Mesothelial cell of epicardium (in vitro differentiated cells): ENCODE data around the gene CCDC183. TPM values are rescaled to one million over a fixed set of nuclear protein-coding genes. Genes with fewer than 3 reads are reported as not detected.

Experiments
- DNase-seq, 2 experiments: peaks; one replicate each; pipeline ENCODE4 v3.0.0; 2021; ENCODE audit warnings: low spot score in 2 of 2; ENCODE audit not compliant: unreplicated experiment in 2 of 2
- H3K27ac Mint-ChIP-seq: 2 replicates; pipeline ENCODE4 v1.8.0; 2021; ENCODE audit warnings: mixed read lengths
- H3K27me3 Mint-ChIP-seq: 2 replicates; pipeline ENCODE4 v1.8.0; 2021; ENCODE audit warnings: low read depth, mixed read lengths
- H3K36me3 Mint-ChIP-seq: 2 replicates; pipeline ENCODE4 v1.8.0; 2021; ENCODE audit warnings: mixed read lengths
- H3K4me1 Mint-ChIP-seq: 2 replicates; pipeline ENCODE4 v1.8.0; 2021; ENCODE audit warnings: mixed read lengths
- H3K4me3 Mint-ChIP-seq: 2 replicates; pipeline ENCODE4 v1.8.0; 2021; ENCODE audit warnings: mild to moderate bottlenecking, moderate library complexity, mixed read lengths
- H3K9me3 Mint-ChIP-seq: 2 replicates; pipeline ENCODE4 v1.8.0; 2021; ENCODE audit warnings: mixed read lengths
- total RNA-seq: library from RNA; stranded (reverse); gene quantifications from 3 replicates; pipeline ENCODE4 v1.2.1, GENCODE V29; 2021
- TF ChIP-seq, protein P1 (sequence below): fragments of 200-600 bp; sonication (generic); IDR thresholded peaks from one replicate; pipeline ENCODE4 v1.5.0; 2021; ENCODE audit warnings: antibody characterized with exemption; ENCODE audit not compliant: unreplicated experiment

Gene CCDC183
- total RNA-seq, 1 donor from 2014 or later, result 25.1 TPM

DNA sequence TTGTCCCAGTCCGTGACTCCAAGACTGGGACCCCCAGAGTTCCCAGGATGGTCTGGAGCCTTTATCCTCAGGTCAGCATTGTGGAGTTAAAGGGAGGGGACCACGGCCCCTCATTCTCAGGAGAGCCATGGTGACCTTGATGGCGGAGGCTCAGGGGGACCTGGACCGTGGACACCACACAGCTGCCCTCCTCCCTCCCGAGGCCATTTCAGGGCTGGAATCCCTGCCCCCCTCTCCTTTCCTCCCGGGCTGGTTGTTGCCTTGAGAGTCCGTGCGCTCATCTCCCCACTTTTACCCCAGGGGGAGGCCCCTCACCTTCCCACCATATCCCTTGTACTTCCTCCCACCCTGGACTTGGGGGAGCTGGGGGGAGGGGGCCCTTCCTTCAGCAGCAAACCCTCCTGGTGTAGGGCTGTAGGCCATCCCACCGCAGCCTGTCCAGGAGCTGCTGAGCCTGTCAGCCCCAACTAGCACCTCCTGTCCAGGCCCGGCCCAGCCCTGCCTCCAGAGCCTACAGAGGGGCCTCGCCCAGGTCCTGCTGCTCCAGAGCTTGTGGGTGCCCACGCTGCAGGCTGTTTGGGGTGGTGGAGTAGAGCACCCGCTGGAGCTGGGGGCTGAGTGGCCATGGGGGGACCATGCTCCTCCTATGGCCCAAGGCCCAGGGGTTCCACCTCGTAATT lies 31.8 kb downstream of the CCDC183 start:
- TF ChIP-seq, protein P1, sequence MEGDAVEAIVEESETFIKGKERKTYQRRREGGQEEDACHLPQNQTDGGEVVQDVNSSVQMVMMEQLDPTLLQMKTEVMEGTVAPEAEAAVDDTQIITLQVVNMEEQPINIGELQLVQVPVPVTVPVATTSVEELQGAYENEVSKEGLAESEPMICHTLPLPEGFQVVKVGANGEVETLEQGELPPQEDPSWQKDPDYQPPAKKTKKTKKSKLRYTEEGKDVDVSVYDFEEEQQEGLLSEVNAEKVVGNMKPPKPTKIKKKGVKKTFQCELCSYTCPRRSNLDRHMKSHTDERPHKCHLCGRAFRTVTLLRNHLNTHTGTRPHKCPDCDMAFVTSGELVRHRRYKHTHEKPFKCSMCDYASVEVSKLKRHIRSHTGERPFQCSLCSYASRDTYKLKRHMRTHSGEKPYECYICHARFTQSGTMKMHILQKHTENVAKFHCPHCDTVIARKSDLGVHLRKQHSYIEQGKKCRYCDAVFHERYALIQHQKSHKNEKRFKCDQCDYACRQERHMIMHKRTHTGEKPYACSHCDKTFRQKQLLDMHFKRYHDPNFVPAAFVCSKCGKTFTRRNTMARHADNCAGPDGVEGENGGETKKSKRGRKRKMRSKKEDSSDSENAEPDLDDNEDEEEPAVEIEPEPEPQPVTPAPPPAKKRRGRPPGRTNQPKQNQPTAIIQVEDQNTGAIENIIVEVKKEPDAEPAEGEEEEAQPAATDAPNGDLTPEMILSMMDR, result no peak
- DNase-seq, result no peak
- Mint-ChIP-seq H3K27ac (no peak overlapping the region), H3K27me3 (no peaks in the 10 kb centered on the region), H3K4me3 (no peak overlapping the region), H3K36me3 (peaks cover 17% of the 10 kb centered on the region), H3K4me1 (no peaks in the 10 kb centered on the region), H3K9me3 (no peaks in the 10 kb centered on the region)

DNA sequence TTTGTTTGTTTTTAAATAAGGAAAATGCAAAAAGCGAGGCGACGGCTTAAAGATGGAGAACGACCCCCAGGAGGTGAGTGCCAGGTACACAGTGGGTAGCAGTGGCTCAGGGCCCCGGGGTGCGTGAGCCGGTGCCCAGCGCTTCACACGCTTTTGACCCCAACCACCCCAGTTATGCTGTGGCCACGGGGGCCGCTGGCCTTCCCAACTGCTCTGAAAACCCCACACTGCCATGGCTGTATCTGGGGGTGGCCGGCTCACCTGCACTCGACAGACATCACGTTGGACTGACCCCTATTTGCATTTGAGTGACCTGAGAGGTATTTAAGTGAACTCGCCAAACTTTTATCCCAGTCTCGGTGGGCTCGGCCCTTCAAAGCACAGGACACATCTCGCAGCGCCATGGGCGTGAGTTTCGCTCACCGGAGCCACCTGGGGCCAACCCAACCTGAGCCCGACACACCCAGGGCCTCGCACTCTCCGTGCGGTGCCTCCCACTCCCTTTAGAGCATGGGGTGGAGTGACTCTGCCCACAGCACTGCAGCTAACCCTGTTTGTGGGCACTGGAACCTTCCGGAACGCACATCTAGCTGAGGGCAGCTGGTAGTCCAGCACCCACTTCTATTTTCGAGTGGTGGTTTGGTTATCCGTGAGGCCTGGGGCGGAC lies 32.5 kb downstream of the CCDC183 start:
- Mint-ChIP-seq H3K9me3 (no peaks in the 10 kb centered on the region), H3K27me3 (no peaks in the 10 kb centered on the region), H3K4me3 (no peak overlapping the region), H3K27ac (no peak overlapping the region), H3K36me3 (peaks cover 14% of the 10 kb centered on the region), H3K4me1 (no peaks in the 10 kb centered on the region)
- no peak for DNase-seq
- TF ChIP-seq, protein P1, result no peak

DNA sequence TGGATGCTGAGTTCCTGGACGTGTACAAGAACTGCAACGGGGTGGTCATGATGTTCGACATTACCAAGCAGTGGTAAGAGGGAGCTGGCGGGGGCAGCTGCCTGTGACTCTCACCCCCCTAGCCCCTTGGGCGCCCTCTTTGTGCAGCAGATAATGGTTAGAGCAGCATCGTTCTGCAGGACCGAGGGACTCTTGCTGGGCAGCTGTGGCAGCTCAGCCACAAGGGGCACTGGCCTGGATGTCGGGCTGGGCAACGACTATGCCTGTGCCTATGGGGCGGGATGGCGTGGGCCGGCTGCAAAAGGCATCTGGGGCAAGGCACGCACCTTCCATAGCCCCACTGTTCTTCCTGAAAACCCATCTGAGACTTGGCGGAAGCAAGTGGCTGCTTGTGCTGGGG lies 33.3 kb downstream of the CCDC183 start:
- Mint-ChIP-seq H3K9me3 (no peaks in the 10 kb centered on the region), H3K27me3 (no peaks in the 10 kb centered on the region), H3K27ac (no peak overlapping the region), H3K4me3 (no peak overlapping the region), H3K36me3 (peaks cover 18% of the 10 kb centered on the region), H3K4me1 (no peaks in the 10 kb centered on the region)
- no peak for DNase-seq
- TF ChIP-seq, protein P1, result no peak

DNA sequence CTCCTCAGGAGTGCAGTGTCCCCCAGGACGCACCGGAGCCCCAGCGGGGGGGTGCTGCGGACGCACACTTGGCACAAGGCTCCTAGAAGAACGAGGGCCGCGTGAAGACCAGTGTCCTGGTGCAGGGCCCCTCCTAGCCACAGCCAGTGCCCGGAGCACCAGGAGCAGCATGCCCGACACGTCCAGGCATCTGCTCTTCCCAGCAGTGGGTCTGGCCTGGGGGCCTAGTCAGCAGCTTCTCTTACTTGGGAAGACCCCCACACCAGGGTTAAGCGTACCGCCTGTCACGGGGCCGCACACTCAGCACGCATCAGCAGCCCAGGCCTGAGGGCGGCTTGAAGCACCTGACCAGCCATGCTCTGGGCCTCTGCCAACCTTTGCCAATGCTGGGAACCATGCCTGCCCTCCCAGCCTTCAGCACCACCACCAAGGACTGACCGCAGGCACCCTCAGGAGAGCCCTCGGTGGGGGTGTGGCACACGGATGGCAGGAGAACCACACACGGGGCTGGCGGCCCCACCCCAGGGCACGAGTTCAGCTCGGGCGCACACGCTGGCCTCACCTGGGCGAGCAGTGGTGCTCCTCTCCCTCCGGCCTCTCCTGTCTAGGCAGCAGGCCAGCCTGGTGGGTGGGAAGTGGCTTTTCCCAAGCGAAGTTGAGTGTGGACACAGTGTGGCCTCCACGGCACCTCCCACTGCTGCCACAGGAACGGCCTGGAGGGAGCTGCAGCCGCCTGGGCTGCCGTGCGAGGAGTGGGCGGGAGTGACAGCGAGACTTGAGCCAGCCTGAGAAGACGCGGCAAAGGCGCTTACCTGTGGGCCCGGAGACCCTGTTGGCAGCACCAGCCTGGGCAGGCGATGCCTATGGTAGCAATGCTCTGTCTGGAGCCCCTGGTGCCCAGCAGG lies 34.1 kb downstream of the CCDC183 start:
- no peak for DNase-seq
- H3K36me3 Mint-ChIP-seq, result peaks cover 18% of the 10 kb centered on the region
- no peaks in the 10 kb centered on the region for H3K27me3 Mint-ChIP-seq
- TF ChIP-seq, protein P1, result no peak
- H3K4me3 Mint-ChIP-seq, result no peak overlapping the region
- no peaks in the 10 kb centered on the region for H3K9me3 Mint-ChIP-seq
- H3K27ac Mint-ChIP-seq, result no peak overlapping the region
- H3K4me1 Mint-ChIP-seq, result no peaks in the 10 kb centered on the region

DNA sequence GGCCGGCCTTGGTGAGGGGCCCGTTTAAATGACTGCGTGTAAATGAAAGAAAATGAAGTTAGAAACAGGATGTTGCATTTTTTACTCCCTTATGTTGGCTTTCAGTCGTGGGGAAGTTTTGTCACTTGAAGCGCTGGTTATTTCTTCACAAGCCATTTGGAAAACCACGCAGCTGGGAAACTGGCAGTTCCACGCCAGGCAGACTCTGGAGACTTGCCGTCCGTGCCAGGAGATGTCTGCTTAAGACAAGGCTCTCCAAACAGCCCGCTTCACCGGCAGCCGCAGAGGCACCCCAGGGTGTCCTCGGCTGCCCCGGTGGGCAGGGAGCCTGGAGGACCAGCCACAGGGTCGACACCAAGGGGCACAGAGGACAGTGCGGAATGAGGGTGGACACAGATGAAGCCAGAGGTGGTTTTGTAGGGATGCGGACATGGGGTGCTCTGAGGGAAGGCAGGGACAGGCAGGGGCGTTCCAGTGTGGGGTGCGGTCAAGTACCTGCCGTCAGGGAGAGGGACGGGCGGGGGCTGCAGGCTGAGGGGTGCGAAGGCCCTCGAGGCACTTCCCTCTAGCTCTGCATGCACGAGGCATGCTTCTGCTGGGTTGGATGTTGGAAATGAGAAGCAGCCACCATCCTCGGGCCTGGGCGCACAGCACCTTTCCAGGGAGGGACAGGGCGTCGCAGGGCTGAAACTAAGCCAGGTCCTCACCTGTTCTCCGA lies 35.0 kb downstream of the CCDC183 start:
- TF ChIP-seq, protein P1, result no peak
- Mint-ChIP-seq H3K4me1 (no peaks in the 10 kb centered on the region), H3K4me3 (no peak overlapping the region), H3K27me3 (no peaks in the 10 kb centered on the region), H3K9me3 (no peaks in the 10 kb centered on the region), H3K36me3 (peaks cover 17% of the 10 kb centered on the region), H3K27ac (no peak overlapping the region)
- DNase-seq, result no peak
